ENCODE measurements around the gene ADAM17. TPM values are rescaled to one million over a fixed set of nuclear protein-coding genes. Genes with fewer than 3 reads are reported as not detected.

Gene ADAM17
- polyA plus RNA-seq, 3 donors: 30.2 to 34.8 (median 30.9) TPM

GRCh38 chr2:9440058-9440727 lies 115.4 kb downstream of the ADAM17 start:
- no peak for TF ChIP-seq CTCF (IDR thresholded peaks at IDR 0.05)
- no peak overlapping the region for H3K9ac ChIP-seq (ENCODE audit: insufficient read depth, low read length, poor library complexity, severe bottlenecking)
- Mint-ChIP-seq H3K27me3 (ENCODE audit: low read depth in 3 of 3) (no peaks in the 10 kb centered on the region), H3K4me1 (no peaks in the 10 kb centered on the region), H3K9me3 (no peaks in the 10 kb centered on the region), H3K4me3 (no peak overlapping the region), H3K27ac (no peak overlapping the region), H3K36me3 (peaks cover 66 to 85% of the 10 kb centered on the region in 2 donors)
- H3K4me2 ChIP-seq (replicated peaks; ENCODE audit: extremely low read depth, low read length, poor library complexity, severe bottlenecking): no peak overlapping the region
- WGBS (ENCODE audit: insufficient coverage): no CpG with 5 or more reads among the region's 1 CpG
- no peaks in the 10 kb centered on the region for H3K79me2 ChIP-seq (ENCODE audit: insufficient read depth, low read length)
- DNase-seq: no peak
- no peaks in the 10 kb centered on the region for H3K27me3 ChIP-seq (ENCODE audit: control insufficient read depth in 2 of 2, insufficient read depth in 2 of 2, low read length in 2 of 2)
- no peak overlapping the region for H3K4me3 ChIP-seq (replicated peaks in 1 of 3; ENCODE audit: low read depth in 2 of 3, low read length in 3 of 3)
- no peak overlapping the region for H3K27ac ChIP-seq (ENCODE audit: low read depth in 1 of 2, low read length in 2 of 2)
- intact Hi-C loops (cut with micrococcal nuclease): no loop called here
- no peaks in the 10 kb centered on the region for H3K4me1 ChIP-seq (ENCODE audit: control insufficient read depth in 1 of 2, insufficient read depth in 2 of 2, low read length in 2 of 2)
- H4K20me1 ChIP-seq (ENCODE audit: insufficient read depth, low read length): no peaks in the 10 kb centered on the region
- peaks cover 79 to 95% of the 10 kb centered on the region in 2 donors for H3K36me3 ChIP-seq (replicated peaks in 1 of 2; ENCODE audit: control insufficient read depth in 1 of 2, insufficient read depth in 2 of 2, low read length in 2 of 2)
- no peaks in the 10 kb centered on the region for H3K9me3 ChIP-seq (replicated peaks in 1 of 2; ENCODE audit: control insufficient read depth in 1 of 2, insufficient read depth in 1 of 2, low read length in 2 of 2)
- no peak overlapping the region for H2AFZ ChIP-seq (ENCODE audit: insufficient read depth, low read depth, low read length, poor library complexity, severe bottlenecking)

- intact Hi-C loops (cut with micrococcal nuclease): no loop called here
- no peak overlapping the region for H3K4me3 ChIP-seq (replicated peaks in 1 of 3; ENCODE audit: low read depth in 2 of 3, low read length in 3 of 3)
- no peak overlapping the region for H3K9ac ChIP-seq (ENCODE audit: insufficient read depth, low read length, poor library complexity, severe bottlenecking)
- peaks cover 68 to 82% of the 10 kb centered on the region in 2 donors for H3K36me3 Mint-ChIP-seq
- H3K9me3 Mint-ChIP-seq: no peaks in the 10 kb centered on the region
- H3K27me3 ChIP-seq (ENCODE audit: control insufficient read depth in 2 of 2, insufficient read depth in 2 of 2, low read length in 2 of 2): no peaks in the 10 kb centered on the region
- no peaks in the 10 kb centered on the region for H4K20me1 ChIP-seq (ENCODE audit: insufficient read depth, low read length)
- no peak for DNase-seq
- no CpG with 5 or more reads among the region's 1 CpG for WGBS (ENCODE audit: insufficient coverage)
- H3K27me3 Mint-ChIP-seq (ENCODE audit: low read depth in 3 of 3): no peaks in the 10 kb centered on the region
- H3K9me3 ChIP-seq (replicated peaks in 1 of 2; ENCODE audit: control insufficient read depth in 1 of 2, insufficient read depth in 1 of 2, low read length in 2 of 2): no peaks in the 10 kb centered on the region
- TF ChIP-seq CTCF (IDR thresholded peaks at IDR 0.05): no peak
- no peak overlapping the region for H2AFZ ChIP-seq (ENCODE audit: insufficient read depth, low read depth, low read length, poor library complexity, severe bottlenecking)
- no peak overlapping the region for H3K27ac ChIP-seq (ENCODE audit: low read depth in 1 of 2, low read length in 2 of 2)
- H3K4me1 ChIP-seq (ENCODE audit: control insufficient read depth in 1 of 2, insufficient read depth in 2 of 2, low read length in 2 of 2): no peaks in the 10 kb centered on the region
- H3K79me2 ChIP-seq (ENCODE audit: insufficient read depth, low read length): no peaks in the 10 kb centered on the region
- H3K4me2 ChIP-seq (replicated peaks; ENCODE audit: extremely low read depth, low read length, poor library complexity, severe bottlenecking): no peak overlapping the region
- H3K27ac Mint-ChIP-seq: no peak overlapping the region
- no peak overlapping the region for H3K4me3 Mint-ChIP-seq
- H3K4me1 Mint-ChIP-seq: no peaks in the 10 kb centered on the region
- H3K36me3 ChIP-seq (replicated peaks in 1 of 2; ENCODE audit: control insufficient read depth in 1 of 2, insufficient read depth in 2 of 2, low read length in 2 of 2): peaks cover 76 to 95% of the 10 kb centered on the region in 2 donors
Measured at GRCh38 chr2:9439536-9439935, 116.1 kb downstream of the ADAM17 start.

Other genes with a start within 250 kb of the ADAM17 start
- 100 to 1,000 TPM in 2 of 3 donors, 10 to 100 TPM in 1; 38.5 to 125 (median 116) TPM for gene ITGB1BP1, start 132.3 kb downstream of the ADAM17 start, polyA plus RNA-seq
- gene CPSF3, start 132.2 kb downstream of the ADAM17 start, polyA plus RNA-seq: 10 to 100 TPM; 17.2 to 34.0 (median 26.6) TPM
- gene IAH1, start 81.3 kb downstream of the ADAM17 start, polyA plus RNA-seq: 10 to 100 TPM; 39.4 to 98.2 (median 84.0) TPM
- gene YWHAQ, start 75.2 kb upstream of the ADAM17 start, polyA plus RNA-seq: 100 to 1,000 TPM in 2 of 3 donors, 10 to 100 TPM in 1; 60.9 to 173 (median 165) TPM